Measurements from ENCODE around the gene GMPS. TPM values are rescaled to one million over a fixed set of nuclear protein-coding genes. Genes with fewer than 3 reads are reported as not detected.
"Not testable (repeated sequence)": the region's sequence is repeated elsewhere in the genome, so short reads cannot be mapped to it uniquely, and the experiment has no call there.

Gene GMPS
- polyA plus RNA-seq, 4 donors = 56.5 to 75.3 (median 64.5) TPM

DNA sequence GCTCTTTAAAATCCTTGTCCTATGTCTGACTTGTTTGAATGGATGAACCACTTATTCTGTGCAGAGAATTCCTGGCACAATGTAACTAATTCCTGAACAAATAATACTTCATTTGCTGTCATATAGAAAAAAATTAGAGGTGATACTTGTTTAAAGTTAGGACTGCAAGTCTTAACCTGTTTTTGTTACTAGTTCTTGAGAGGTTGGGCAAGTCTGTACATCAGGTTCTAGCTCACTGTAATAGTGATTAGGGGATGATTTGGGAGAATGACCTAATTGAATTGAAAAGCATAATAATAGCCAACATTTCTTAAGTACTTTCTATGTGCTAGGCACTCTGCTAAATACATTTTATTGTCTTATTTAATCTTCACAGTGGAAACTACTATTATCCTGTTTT lies 49.3 kb downstream of the GMPS start:
- no peak for DNase-seq (ENCODE audit: low read depth in 4 of 4, low spot score in 2 of 4)

DNA sequence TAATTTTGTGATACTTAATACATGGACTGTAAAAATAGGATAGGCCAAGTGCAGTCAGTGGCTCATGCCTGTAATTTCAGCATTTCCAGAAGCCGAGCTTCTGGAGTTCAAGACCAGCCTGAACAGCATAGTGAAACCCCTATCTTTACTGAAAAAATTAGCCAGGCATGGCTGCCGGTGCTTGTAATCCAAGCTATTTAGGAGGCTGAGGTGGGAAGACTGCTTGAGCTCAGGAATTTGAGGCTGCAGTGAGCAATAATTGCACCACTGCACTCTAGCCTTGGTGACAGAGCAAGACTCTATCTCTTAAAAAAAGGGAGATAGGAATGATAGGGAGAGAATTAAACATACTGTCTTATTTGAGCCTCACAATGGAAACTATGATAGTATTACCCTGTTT lies 51.0 kb downstream of the GMPS start:
- DNase-seq (ENCODE audit: low read depth in 4 of 4, low spot score in 2 of 4) = no peak

DNA sequence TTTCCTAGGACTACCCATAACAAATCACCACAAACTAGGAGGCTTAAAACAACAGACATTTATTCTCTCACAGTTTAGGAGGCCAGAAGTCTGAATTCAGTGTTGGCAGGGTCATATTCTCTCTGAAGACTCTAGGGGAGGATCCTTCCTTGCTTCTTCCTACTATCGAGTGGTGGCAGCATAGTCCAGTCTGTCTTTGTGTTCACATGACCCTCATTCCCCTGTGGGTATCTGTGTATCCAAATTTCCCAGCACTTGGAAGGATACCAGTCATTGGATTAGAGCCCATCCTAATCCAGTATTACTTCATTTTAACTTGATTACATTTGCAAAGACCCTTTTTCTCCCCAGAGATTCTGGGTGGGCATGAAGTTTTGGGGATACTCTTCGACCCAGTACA lies 63.8 kb downstream of the GMPS start:
- DNase-seq (ENCODE audit: low read depth in 4 of 4, low spot score in 2 of 4) = no peak

DNA sequence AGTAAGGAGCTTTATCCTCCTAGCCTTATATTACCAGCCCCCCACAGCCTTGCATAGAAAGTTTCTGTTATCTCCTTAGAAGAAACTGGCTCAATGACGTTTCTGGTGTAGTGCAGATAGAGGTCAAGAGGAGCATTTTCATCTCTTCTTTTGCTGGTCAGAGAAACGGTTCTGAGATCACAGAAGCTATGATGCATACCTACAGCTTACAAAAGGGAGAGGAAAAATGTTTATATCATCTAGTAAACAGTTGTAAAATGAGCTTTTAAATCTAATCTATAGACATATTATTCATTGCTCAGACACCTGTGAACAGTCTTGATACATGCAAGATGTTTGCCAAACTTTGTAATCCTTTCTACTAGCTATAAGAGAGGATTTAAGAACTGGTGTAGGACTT lies 68.0 kb downstream of the GMPS start:
- no peak for DNase-seq (ENCODE audit: low read depth in 4 of 4, low spot score in 2 of 4)

DNA sequence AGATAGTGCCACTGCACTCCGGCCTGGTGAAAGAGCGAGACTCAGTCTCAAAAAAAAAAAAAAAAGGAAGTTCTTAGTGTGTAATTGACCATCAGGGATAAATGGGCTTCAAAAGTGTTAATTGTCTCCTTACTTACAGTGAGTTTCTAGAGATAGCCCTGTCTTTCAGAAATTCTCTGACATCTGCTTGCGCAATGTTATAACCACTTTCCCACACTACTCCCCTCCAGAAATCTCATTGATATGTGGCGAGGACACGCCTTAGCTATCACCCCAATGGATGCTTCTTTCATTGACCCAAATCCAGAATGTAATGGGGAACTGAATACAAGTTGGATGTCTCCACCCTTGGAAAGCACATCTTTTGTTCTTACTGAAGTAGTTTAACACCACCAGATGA lies 70.9 kb downstream of the GMPS start:
- DNase-seq (ENCODE audit: low read depth in 4 of 4, low spot score in 2 of 4) = no peak

DNA sequence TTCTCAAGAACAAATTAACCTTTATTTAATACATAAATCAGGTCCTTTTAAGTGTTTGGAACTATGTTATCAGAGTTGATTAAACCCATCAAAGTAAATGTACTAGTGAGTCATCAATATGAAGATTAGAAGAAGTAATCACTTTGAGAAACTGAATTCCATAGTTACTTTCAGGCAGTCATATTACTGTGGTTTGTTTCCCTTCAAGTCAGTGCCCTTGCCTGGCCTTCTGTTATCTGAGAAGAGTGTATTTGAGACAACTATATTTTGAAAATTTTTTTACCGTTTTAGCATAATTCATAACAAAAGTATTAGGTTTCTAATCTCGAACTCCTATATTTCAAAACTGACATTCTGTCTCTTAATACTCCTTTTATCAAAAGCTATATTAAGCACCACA lies 73.6 kb downstream of the GMPS start:
- DNase-seq (ENCODE audit: low read depth in 4 of 4, low spot score in 2 of 4) = no peak

DNA sequence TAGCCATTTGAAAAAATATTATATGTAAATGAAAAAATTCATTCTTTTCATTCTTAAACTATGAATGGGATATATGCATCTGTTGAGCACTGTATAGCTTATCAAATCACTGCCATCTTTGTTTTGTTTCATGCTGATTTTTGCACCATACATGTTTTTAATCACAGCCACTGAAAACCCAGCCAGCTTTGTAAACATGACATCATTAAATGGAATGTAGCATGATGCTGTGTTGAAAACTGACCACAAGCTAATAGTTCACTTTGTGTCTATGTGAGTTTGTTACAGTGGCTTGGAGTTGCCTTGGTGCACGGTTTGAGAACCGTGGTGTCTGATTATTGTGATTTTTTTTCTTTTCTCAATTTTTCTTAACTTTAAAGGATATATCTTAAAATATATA lies 75.7 kb downstream of the GMPS start:
- no peak for DNase-seq (ENCODE audit: low read depth in 4 of 4, low spot score in 2 of 4)

DNA sequence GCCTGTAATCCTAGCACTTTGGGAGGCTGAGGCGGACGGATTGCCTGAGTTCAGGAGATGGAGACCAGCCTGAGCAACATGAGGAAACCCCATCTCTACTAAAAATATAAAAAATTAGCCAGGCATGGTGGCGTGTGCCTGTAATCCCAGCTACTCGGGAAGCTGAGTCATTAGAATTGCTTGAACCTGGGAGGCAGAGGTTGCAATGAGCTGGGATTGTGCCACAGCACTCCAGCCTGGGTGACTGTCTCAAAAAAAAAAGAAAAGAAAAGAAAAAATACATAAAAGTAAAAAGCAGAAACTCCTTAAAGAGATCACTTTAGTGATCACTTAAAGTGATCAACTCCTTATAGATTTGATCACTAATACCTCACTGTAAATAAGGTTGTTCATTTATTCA lies 78.0 kb downstream of the GMPS start:
- no peak for DNase-seq (ENCODE audit: low read depth in 4 of 4, low spot score in 2 of 4)

DNA sequence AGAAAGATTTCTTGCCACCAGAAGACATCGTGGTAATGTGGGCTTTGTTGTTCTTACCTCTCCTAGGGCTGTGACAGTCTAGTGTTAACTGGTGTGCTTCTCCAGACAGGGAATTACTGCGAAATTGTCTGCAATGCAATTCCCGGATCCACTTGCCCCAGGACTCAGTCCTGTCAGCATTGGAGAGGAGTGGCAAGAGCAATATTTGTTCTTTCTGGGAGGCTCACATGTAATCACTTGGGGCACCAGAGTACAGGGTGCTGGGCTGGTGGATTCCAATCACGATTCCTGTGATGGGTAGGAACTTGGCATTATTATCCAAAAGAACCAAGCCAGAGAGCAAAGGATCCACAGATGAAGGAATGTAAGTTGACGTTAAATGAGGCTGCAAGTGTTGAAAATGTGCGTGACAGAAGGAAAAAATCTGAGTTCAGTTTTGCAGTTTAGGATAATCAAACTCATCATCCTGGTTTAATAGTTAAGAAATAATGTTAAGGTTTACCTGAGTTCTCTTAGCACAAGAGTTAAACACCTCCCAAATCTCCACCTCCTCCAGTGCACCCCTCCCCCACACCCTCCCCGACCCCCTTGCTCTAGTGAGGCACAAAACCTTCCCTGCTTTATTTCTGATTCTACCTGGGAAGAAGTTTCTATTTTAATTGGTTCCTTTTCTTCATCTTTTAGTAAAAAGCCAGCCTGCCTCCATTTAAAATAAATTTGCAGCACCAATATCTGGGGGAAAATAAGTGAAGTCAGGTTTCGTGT lies 79.2 kb downstream of the GMPS start:
- no peak for DNase-seq (ENCODE audit: low read depth in 4 of 4, low spot score in 2 of 4)

DNA sequence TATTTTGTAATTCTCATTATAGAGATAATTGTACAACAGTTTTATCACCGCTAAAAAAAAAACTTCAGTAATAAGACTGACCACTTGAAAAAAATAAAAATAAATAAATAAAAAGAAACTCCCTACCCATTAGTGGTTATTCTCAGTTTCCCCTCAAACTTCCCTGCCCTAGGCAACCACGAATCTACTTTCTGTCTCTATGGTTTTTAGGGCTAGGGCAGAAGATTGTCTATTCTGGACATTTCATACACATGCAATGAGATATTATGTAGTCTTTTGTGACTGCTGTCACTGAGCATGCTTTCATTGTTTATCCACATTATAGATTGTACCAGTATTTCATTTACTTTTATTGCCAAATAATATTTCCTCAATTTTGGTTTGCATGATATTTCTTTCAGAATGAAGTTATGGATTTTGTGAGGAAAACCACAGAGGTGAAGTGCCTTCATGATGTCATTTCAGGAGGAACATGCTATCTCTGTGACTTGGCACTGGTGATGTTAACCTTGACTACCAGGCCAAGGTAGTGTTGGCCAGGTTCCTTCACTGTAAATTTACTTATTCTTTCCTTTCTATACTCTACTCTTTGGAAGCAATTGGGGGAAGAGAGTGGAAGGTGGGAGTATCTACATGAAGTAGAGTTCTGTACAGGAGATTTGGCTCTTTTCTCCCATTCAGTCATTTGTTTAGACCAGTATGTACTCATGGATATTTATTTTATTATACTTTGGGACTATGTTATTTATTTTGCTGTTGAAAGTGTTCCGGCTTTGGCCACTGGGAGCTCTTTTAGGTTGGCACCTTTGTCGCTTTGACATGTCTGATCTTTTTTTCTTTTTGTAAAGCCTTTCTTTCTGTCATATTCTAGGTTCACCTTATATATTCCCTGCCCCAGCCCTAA lies 86.3 kb downstream of the GMPS start:
- no peak for DNase-seq (ENCODE audit: low read depth in 4 of 4, low spot score in 2 of 4)

DNA sequence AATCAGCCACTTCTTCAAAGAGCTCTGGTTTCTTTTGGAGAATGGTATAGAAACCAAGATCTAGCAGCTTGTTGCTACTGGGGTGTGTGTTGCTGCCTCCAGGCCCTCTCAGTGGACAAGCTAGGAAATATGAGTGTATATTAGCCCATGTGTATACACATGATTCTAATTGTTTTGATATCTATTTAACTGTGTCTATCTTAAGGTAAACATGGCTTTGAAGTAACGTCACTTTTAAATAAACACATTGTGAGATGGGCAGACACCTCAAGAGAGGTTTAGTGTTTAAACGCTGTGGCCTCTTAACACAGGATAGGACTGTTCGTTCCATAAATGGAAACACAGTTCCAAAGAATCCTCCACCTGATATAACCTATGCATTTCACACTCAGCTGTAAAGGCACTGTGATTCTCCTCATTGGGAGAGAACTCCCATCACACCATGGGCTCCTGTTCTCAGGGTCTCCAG lies 87.0 kb downstream of the GMPS start:
- DNase-seq (ENCODE audit: low read depth in 4 of 4, low spot score in 2 of 4) = no peak

DNA sequence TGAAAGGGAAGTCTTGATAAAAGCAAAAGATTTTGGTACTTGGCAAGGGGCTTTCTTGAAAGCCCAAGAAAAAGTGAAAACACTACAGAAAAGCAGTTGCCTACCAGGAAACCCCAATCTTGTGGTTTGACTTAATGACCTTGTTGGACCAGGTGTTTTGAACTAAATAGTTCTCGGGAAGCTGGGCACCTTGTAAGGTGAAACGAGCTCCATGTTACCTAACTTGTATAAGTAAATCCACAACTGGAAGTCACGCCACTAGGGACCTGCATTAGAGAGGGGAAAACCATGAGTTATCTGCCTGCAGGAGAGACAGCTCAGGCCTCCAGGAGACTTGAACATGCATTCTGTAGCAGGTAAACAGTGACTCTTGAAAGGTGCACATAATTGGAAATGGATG lies 88.2 kb downstream of the GMPS start:
- no peak for DNase-seq (ENCODE audit: low read depth in 4 of 4, low spot score in 2 of 4)

DNA sequence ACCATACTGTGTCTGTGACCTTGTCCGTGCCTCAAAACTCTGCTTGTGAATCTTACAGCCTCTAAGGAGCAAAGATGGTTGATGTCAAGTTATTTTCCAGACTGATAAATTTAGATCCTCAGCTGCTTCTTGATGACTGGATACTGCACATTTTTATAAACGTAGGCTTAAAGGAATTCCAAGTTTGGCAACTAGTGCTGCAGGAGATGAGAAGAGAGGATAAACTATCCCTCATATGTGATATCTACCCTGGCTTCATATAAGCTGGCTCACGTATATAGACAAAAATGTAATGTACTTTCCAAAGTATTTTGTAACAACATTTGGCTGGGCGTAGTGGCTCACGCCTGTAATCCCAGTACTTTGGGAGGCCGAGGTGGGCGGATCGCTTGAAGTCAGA lies 89.6 kb downstream of the GMPS start:
- no peak for DNase-seq (ENCODE audit: low read depth in 4 of 4, low spot score in 2 of 4)

DNA sequence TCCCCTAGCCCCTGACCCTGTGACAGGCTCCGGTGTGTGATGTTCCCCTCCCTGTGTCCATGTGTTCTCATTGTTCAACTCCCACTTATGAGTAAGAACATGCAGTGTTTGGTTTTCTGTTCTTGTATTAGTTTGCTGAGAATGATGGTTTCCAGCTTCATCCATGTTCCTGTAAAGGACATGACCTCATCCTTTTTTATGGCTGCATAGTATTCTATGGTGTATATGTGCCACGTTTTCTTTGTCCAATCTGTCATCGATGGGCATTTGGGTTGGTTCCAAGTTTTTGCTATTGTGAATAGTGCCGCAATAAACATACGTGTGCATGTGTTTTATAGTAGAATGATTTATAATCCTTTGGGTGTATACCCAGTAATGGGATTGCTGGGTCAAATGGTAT lies 90.6 kb downstream of the GMPS start:
- not testable (repeated sequence) for DNase-seq (ENCODE audit: low read depth in 4 of 4, low spot score in 2 of 4)

DNA sequence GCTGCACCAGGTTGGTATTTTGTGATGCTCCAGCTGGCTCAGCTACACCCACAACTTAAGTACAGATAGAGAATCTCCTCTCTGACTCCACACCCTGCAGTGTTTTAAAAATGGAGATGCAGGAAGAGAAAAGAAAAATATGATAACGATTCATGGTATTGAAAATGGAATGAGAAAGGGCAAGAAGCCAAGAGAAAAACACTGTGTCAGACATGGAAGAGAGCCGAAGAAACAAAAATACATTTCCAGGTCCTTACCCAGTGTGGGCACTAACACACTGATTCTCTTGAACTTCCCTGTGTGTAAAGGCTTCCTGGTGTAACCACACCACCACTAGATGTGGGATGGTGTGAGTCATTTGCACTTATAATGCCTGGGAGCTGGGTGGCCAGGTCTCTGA lies 93.1 kb downstream of the GMPS start:
- no peak for DNase-seq (ENCODE audit: low read depth in 4 of 4, low spot score in 2 of 4)

DNA sequence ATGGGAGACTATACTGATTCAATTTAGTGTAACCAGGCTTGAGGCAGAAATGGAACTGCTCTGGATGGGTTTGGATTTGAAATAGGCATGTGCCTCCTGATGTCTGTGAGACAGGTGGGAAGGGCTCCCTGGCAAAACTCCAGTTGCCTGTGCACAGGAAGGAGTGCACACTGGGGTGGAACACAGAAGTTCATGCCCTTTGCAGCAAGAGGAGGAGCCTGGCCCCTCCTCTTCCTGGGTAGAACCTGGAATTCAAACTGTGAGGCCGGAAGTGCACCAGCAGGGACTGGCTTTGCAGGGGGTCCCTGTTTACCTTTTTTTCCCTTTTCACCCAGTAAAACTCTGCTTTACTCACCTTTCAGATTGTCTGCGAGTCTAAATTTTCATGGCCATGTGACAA lies 99.9 kb downstream of the GMPS start:
- no peak for DNase-seq (ENCODE audit: low read depth in 4 of 4, low spot score in 2 of 4)

DNA sequence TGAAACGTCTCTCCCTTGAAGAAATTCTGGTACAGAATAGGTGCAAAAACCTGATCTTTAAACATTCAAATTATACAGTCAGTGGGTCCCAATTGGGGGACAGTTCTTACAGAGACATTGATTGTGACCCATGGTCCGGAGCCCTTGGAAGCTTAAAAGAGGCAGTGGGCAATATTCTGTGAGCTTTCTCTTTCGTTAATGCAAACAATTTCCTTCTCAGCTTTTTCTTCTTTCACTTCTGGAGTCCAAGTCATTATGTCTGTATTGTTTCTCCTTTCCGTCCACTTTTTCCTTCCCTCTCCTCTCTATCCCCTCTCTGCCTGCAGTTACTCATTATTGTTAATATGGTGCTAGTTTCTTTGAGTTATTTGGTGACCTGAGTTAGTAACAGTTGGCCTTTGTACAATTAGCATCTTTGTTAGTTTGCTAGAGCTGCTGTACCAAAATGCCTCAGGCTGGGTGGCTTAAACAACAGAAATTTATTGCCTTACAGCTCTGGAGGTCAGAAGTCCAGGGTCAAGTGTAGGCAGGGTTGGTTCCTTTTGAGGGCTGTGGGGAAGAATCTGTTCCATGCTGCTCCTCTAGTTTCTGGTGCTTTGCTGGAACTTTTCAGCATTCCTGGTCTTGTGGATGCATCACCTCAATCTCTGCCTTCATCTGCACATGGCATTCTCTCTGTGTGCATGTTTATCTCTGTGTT lies 102.6 kb downstream of the GMPS start:
- DNase-seq (ENCODE audit: low read depth in 4 of 4, low spot score in 2 of 4) = no peak

DNA sequence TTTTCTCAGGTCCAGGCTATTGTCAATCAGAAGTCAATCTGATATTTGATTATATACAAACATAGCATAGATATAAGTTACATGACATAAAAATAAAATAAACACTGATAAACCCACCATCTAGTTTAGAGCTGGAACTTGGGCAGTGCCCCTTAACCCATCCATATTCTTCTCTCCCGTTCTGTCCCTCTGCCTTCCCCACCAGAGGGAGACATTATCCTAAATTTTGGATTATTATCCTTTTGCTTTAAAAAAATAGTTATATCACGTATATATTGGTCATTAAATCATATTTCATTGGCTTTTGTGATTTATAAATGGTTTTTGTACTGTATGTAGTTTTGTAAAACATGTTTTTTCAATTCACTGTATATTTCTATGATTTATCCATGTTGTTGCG lies 107.9 kb downstream of the GMPS start:
- no peak for DNase-seq (ENCODE audit: low read depth in 4 of 4, low spot score in 2 of 4)

DNA sequence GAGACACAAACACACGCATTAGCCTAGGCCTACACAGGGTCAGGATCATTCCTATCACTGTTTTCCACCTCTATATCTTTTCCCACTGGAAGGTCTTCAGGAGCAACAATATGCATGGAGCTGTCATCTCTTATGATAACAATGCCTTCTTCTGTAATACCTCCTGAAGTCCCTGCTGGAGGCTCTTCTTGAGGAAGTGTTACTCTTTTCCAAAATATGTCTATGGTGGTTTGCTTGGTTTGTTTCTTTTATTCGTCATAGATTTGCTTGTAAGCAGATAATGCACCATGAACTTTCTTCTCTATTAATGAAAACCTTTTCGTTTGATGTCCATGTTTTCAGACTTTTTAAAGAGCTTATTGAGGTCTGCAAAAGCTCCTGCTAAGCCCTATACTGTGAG lies 109.3 kb downstream of the GMPS start:
- no peak for DNase-seq (ENCODE audit: low read depth in 4 of 4, low spot score in 2 of 4)

DNA sequence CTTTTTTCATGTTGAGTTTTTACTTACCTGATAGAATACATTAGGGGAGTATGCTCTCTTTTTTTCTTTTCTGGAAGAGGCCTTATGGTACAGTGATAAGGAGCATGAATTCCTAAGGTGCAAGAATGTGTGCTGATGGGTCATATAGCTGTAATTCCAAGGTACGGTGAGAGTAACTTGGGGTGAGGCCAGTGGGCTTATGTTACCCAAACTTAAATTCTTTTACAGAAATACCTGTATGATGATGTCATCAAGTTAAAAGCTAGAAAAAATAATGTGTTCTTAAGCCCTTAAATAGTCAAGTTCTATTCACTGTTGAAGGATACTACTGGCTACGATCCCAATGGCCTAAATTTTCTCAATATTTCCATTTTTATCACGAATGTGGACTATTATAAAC lies 111.2 kb downstream of the GMPS start:
- no peak for DNase-seq (ENCODE audit: low read depth in 4 of 4, low spot score in 2 of 4)

DNA sequence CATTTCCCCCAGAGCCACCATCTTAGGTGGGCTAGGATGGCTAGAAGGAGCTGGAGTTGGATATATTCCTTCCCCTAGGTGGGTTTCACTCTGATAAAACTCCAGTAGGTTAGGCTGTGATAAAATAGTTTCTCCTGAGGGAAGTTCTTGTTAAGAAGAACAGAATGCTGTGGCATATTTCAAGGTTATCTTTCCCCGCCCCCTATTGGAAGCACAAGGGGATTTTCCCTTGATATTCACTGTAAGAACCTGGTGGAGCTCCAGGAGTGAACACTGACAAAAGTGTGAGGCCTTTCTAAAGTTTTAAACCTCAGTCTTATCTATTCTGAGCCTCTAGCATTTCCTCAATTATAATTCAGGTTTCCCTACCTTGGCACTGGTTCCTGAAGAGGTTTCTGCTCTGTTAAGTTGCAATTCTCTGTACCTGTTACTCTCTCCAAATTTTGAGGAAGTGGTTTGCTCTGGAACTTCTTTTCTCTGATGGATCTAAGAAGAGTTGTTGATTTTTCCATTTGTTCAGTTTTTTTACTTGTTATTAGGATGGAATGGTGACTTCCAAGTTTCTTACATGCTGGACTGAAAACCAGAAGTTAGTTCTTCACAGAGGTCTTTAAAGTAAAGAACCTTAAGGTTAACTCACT lies 113.5 kb downstream of the GMPS start:
- DNase-seq (ENCODE audit: low read depth in 4 of 4, low spot score in 2 of 4) = no peak
